ENCODE results near the gene CACFD1.

DNA sequence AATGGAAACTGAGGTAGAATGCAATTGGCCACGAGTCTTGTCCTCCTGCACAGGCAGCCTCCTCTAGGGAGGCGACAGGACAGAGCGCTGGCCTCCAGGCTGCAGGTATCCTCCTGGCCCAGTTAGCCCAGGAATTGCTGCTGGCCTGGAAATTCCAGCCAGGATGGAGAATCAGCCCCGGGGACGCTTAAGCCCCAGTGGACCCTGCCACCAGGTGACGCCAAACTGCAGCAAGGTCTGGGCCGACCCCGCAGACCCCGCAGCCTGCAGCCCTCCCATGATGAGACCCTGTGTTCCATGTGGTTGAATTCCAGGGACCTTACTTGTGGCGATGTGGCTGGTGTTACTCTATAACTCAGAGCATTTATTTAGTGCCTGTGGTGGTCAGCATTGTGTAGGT lies 7.3 kb downstream of the CACFD1 start:
- TF ChIP-seq, protein P1, sequence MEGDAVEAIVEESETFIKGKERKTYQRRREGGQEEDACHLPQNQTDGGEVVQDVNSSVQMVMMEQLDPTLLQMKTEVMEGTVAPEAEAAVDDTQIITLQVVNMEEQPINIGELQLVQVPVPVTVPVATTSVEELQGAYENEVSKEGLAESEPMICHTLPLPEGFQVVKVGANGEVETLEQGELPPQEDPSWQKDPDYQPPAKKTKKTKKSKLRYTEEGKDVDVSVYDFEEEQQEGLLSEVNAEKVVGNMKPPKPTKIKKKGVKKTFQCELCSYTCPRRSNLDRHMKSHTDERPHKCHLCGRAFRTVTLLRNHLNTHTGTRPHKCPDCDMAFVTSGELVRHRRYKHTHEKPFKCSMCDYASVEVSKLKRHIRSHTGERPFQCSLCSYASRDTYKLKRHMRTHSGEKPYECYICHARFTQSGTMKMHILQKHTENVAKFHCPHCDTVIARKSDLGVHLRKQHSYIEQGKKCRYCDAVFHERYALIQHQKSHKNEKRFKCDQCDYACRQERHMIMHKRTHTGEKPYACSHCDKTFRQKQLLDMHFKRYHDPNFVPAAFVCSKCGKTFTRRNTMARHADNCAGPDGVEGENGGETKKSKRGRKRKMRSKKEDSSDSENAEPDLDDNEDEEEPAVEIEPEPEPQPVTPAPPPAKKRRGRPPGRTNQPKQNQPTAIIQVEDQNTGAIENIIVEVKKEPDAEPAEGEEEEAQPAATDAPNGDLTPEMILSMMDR (conservative IDR thresholded peaks at IDR 0.05 in 1 of 2, IDR thresholded peaks at IDR 0.05 in 1 of 2; ENCODE audit: extremely low read depth in 1 of 2, insufficient read depth in 1 of 2, low read depth in 1 of 2, low read length in 2 of 2) = no peak
- no peak for TF ChIP-seq EZH2 (IDR thresholded peaks at IDR 0.05; ENCODE audit: borderline replicate concordance, low read length)

Measured in mammary epithelial cell (primary cell).